ENCODE results near the gene UCN3.
A peak's percentile ranks its signal among the peaks of the same experiment; 100 is the strongest.
"Not testable (repeated sequence)": the region's sequence is repeated elsewhere in the genome, so short reads cannot be mapped to it uniquely, and the experiment has no call there.

Gene UCN3

GRCh38 chr10:5369362-5370158 lies 4.8 kb downstream of the UCN3 start:
- no peak for DNase-seq

GRCh38 chr10:5370493-5371352 lies 6.0 kb downstream of the UCN3 start:
- no peak for DNase-seq

DNA sequence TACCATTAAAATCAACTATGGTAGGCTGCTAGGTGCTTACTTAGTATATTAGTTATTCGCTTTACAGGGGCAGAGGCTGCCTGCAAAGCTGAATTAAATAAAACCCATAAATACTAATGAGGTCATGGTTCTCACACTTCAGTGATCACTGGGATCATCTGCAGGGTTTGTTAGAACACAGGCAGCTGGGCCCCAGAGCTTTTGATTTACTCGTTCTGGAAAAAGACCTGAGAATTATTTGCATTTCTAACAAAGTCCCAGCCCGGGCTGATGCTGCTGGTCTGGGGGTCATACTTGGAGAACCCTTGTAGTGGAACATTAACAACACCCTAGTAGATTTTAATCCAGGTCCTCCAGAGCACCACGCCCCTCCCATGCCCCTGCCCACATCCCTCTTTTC lies 8.5 kb downstream of the UCN3 start:
- DNase-seq, result no peak

- no peak for DNase-seq
Measured at GRCh38 chr10:5373891-5374611, 9.3 kb downstream of the UCN3 start.

DNA sequence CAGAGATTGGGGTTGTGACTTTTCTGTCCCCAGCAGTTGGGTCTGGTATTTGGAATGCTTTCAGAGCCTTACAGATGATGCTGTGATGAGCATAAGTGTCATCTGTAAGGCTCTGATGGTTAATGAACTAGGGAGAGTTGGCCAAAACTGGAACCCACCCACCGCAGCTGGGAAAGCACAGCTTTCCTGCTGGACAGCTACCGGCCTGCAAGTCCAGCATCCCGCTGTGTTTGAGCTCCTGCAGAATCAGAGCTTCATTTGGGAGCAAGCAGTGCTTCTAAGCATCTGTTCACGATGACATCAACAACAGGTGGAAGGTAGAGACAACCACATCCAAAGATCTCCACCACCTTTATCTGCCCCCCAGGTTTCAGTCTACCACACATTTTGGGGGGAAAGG lies 11.7 kb downstream of the UCN3 start:
- no peak for DNase-seq

GRCh38 chr10:5379202-5379601 lies 14.4 kb downstream of the UCN3 start:
- DNase-seq, result not testable (repeated sequence)

- DNase-seq, result not testable (repeated sequence)
Measured at GRCh38 chr10:5380395-5380794, 15.6 kb downstream of the UCN3 start.

GRCh38 chr10:5381187-5381586 lies 16.4 kb downstream of the UCN3 start:
- DNase-seq, result no peak

DNA sequence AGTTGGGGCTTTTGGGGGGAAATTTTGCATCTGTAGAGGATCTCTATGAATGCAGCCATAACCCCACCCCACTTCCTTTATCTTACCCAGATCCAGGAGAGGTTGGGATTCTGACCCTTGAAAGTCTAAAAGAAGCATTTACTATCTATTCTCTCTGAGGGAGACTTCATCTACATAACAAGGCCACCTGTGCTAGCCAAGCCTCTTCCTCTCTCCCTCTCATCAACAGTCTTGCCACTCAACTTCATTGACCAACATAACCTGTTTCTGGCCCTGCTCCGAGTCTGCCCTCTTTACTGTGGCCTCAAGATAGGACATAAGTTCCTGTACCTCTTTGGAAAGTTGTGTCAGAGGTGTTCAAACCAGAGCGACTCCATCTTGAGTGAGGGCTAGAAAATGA lies 20.5 kb downstream of the UCN3 start:
- DNase-seq, result no peak

- no peak for DNase-seq
Measured at GRCh38 chr10:5387169-5387568, 22.4 kb downstream of the UCN3 start.

- DNase-seq, result no peak
Measured at GRCh38 chr10:5390607-5391205, 25.9 kb downstream of the UCN3 start.

DNA sequence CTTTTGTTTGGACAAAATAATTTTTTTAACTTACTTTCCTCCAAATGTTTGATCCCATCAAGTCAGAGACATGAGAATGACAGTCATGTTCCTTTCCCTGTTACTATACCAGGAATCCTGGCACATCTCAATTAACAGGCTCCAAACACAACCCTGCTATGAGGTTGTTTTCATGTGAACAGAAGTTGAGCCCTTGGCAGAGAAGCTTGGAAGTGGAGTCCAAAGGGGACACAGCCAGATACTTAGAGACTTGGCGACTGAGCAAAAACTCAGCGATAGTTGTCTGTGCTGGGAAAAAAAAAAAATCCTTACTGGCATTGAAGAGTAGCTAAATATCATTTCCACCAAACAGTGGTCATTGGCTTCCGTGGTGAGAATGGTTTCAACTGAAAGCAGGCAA lies 27.0 kb downstream of the UCN3 start:
- DNase-seq, result no peak

- DNase-seq, result no peak
Measured at GRCh38 chr10:5393529-5393928, 28.8 kb downstream of the UCN3 start.

DNA sequence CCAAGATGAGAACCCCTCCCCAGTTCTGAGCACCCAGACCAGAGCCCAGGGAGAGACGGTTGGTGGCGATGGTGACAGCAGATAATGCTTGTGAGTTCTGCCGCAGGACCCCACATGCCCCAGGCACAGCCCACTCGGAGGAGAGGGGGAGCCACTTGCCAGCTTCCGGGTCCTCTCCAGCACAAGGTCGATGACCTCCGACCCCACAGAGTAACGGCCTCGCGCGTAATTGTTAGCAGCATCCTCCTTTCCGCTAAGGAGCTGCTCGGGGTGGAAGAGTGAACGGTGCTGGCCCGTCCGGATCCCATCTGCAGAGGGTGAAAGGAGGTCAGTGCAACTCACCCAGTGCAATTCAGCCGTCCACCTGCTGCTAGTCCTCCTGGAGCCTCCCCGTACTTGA lies 30.4 kb downstream of the UCN3 start:
- no peak for DNase-seq

GRCh38 chr10:5396556-5397300 lies 32.0 kb downstream of the UCN3 start:
- peak; percentile 30 for DNase-seq

- DNase-seq, result no peak
Measured at GRCh38 chr10:5399332-5399731, 34.6 kb downstream of the UCN3 start.

DNA sequence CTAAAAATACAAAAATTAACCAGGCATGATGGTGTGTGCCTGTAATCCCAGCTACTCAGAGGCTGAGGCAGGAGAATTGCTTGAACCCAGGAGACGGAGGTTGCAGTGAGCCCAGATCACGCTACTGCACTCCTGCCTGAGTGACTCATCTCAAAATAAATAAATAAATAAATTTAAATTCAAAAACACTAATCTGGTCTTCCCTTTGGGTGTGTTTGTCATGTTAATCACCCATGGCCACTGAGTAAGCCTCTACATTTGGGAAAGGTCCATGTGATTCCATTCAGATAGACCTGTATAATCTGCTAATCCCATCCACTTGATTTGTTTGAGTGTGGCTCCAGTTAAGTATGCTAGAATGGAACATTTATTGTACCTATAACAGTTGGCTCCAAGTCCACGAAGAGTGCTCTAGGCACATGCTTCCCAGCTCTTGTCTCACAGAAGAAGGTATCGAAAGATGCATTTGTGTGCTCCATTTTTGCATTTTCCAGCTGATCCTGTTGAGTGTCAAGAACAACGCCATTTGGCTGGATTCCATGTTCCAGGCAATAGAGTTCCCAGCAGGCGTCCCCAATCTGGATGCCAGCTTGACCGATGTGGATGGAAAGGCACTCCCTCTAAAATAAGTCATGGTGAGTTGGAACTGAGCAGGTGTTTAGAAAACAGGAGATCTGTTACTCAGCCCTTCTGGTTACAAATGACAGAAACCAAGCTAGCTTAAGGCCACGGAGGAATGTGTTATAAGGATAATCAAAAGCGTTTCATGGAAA lies 35.9 kb downstream of the UCN3 start:
- peak; percentile 31 for DNase-seq

GRCh38 chr10:5402798-5403197 lies 38.0 kb downstream of the UCN3 start:
- DNase-seq, result no peak

DNA sequence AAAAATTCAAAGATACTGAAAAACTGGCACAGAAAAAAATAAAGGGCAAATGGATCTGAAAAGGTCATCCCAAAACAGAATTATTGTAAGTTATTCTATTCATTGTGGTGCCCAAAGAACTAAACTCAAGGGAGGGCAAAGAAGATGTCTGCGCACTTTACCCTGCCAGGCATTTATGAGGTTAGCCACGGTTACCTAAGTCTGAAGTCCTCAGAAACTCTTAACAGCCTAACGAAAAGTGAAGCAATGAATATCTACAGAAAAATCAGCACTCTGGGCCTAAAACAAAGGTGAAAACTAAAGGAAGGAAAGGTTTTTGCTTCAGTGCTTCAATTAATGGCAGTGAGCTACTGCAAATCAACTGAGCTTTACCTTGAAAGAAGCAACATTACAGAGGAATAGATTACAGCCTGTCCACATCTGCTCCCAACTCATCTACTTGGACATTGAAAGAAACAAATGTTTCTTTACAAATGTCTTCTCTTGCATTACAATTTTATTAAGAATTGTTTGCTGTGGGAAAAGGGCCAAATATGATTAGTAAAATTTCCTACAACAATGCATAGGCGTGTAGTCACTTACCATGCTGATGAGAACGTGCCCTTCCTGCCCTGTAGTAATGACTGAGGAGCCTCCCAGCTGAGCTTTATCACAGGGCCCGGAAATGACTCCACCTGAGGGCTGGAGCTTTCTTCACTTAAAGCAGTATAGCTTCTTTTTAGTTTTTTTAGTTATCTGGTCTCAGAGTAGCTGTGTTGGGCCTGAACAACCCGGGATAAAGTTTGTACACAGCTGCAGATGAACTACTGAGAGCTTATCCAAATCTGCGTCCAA lies 39.7 kb downstream of the UCN3 start, which contains the start of gene TUBAL3:
TUBAL3 (minus strand) TSS at position 621 of the 834 bp plus-strand sequence; CDS start at position 585, 36 bp downstream.
- no peak for DNase-seq

DNA sequence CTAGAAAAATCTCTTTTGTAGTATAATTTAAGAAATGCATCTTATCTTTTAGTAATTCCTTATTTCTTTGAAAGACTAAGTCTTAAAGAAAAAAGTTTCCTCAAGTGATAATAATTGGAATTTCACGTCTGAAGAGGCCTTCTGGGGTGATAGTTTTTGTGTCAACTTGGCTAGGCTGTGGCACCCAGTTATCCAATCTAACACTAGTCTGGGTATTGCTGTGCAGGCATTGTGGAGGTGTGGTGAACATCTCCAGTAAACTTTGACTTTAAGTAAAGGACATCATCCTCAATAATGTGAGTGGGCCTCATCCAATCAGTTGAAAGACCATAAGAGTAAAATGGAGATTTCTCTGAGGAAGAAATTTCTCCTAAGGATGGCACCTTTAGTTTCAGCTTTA lies 42.2 kb downstream of the UCN3 start:
- DNase-seq, result no peak

Measured in NCI-H2081 treated with DMSO at 0.1 percent for 48 hours (cell line).